ENCODE measurements around the gene FBXO17. TPM values are rescaled to one million over a fixed set of nuclear protein-coding genes. Genes with fewer than 3 reads are reported as not detected.

The FBXO17 gene
- total RNA-seq, 4 donors from 2014 or later: 31.9 to 59.6 (median 54.0) TPM

DNA sequence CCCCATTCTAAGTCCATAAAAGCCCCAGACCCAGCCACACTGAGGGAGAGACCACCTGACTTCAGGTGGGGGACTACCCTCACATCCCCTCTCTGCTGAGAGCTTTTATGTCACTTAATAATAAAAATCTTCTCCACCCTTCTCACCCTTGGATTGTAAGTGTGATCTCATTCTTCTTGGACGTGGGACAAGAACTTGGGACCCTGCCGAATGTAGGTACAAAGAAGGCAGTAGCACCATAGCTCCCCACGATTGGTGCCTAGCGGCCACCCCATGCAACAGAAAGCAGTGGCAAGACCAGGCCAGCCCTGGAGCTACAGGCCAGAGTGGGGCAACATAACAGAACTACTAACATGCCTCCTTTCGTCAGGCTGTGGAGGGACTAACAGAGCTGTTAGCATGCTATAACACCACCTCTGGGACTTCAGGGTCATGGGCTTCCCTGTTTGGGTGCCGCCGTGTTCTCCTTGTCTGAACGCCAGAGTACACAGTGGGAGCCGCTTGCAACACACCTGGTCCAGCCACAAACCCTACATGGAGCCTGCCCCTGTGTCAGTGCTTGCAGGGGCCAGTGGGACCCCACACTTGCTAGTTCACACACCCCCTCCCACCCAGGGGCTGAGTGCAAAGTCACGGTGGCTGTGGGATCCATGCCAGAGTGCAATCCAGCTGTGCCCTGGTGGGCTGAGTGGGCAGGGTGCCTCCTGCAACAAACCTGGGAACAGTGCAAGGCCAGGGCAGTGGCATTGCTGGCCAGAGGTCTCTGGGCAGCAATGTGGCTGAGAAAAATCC is 5.2 kb upstream of the FBXO17 start:
- WGBS, 2 donors: 87 to 91% methylated on average over 9 to 10 of the region's 10 CpGs
- DNase-seq (ENCODE audit: low spot score in 2 of 2): no peak

DNA sequence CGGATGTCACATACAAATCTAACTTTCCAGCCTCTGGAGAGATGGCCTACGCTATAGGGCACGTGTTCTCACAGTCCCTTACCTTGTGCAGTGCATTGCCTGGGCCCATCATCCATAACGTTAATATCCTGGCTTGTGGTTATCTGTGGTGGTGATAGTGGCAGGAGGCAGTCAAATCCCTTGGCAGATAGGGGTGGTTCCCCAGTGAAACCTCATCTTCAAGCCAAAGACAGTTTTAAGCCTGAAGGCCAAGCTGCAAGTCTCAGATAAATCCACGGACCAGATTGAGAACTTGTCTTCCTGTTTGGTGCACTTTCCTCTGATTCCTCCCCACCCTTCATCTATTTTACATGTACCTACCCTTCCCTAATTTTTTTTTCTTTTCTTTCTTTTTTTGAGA is 4.3 kb upstream of the FBXO17 start:
- no peak for DNase-seq (ENCODE audit: low spot score in 2 of 2)
- H3K4me3 ChIP-seq: no peak overlapping the region
- 78 to 89% methylated on average over 5 of the region's 5 CpGs for WGBS, 2 donors
- no peaks in the 10 kb centered on the region for H3K27me3 ChIP-seq
- H3K4me1 ChIP-seq: peaks cover 0 to 12% (median 0%) of the 10 kb centered on the region in 4 donors
- TF ChIP-seq EP300 (IDR thresholded peaks at IDR 0.05) (no peak), POLR2A (IDR thresholded peaks at IDR 0.05) (no peak), CTCF (IDR thresholded peaks at IDR 0.05) (no peak)
- no peaks in the 10 kb centered on the region for H3K36me3 ChIP-seq
- H3K27ac ChIP-seq: no peak overlapping the region
- H3K9me3 ChIP-seq: no peaks in the 10 kb centered on the region

More for the DNA sequence above, 5.2 kb upstream of the FBXO17 start:
- no peaks in the 10 kb centered on the region for H3K27me3 ChIP-seq
- H3K9me3 ChIP-seq: peaks cover 0 to 5% (median 0%) of the 10 kb centered on the region in 4 donors
- no peak overlapping the region for H3K27ac ChIP-seq
- H3K4me3 ChIP-seq: no peak overlapping the region
- no peaks in the 10 kb centered on the region for H3K36me3 ChIP-seq
- TF ChIP-seq POLR2A (IDR thresholded peaks at IDR 0.05) (no peak), EP300 (IDR thresholded peaks at IDR 0.05) (no peak), CTCF (IDR thresholded peaks at IDR 0.05) (no peak)
- peaks cover 0 to 12% (median 0%) of the 10 kb centered on the region in 4 donors for H3K4me1 ChIP-seq

DNA sequence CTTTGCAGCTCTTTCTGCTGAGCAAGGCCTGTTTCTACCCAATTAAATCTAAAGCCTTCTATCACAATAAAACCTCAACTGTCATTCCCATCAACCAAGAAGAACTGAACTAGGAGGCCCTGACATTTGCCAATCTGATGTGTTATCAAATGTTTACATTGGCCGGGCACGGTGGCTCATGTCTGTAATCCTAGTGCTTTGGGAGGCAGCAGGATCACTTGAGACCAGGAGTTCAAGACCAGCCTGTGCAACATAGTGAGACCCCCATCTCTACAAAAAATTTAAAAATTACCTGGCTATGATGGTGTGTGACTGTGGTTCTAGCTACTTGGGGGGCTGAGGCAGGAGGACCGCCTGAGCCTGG is 2.8 kb upstream of the FBXO17 start:
- H3K4me3 ChIP-seq: no peak overlapping the region
- H3K4me1 ChIP-seq: peaks cover 0 to 16% (median 0%) of the 10 kb centered on the region in 4 donors
- 79 to 91% methylated on average over 3 of the region's 3 CpGs for WGBS, 2 donors
- H3K36me3 ChIP-seq: no peaks in the 10 kb centered on the region
- no peaks in the 10 kb centered on the region for H3K9me3 ChIP-seq
- H3K27ac ChIP-seq: no peak overlapping the region
- TF ChIP-seq EP300 (IDR thresholded peaks at IDR 0.05) (no peak), CTCF (IDR thresholded peaks at IDR 0.05) (no peak), POLR2A (IDR thresholded peaks at IDR 0.05) (no peak)
- DNase-seq (ENCODE audit: low spot score in 2 of 2): no peak
- no peaks in the 10 kb centered on the region for H3K27me3 ChIP-seq

DNA sequence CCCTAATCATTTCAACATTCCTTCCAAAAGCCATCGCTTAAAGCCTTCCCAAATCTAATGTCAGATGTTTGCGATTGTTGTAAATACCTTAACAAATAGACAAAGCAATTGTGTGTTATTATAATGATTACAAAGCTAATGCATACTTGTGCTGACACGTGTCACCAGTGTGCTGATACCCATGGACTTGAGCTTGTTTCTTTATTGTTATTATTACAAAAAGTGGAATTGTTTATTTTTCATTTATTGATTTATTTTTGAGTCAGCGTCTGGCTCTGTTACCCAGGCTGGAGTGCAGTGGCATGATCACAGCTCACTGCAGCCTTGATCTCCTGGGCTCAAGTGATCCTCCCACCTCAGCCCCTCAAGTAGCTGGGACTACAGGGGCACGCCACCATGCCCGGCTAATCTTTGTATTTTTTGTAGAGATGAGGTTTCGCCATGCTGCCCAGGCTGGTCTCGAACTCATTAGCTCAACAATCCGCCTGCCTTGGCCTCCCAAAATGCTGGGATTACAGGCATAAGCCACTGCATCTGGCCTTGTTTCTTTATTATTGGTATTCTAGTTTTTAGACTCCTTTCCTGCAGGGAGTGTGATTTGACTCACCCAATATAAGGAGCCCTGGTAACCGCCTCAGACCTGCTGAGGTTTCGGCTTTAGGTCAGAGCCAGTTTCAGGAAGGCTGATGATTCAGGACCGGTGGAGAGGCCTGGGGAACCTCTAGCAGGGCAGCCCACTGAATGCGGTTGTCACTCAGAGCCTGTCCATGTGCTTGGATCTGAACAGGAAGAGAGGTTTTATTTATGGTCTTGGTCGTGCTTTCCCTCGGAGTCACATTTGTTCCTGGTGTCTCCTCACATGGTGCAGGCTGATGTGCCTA is 2.1 kb upstream of the FBXO17 start:
- DNase-seq (ENCODE audit: low spot score in 2 of 2): no peak
- peaks cover 0 to 16% (median 0%) of the 10 kb centered on the region in 4 donors for H3K4me1 ChIP-seq
- H3K36me3 ChIP-seq: no peaks in the 10 kb centered on the region
- H3K27ac ChIP-seq: no peak overlapping the region
- no peak overlapping the region for H3K4me3 ChIP-seq
- no peak for TF ChIP-seq EP300 (IDR thresholded peaks at IDR 0.05)
- no peak for TF ChIP-seq CTCF (IDR thresholded peaks at IDR 0.05)
- TF ChIP-seq POLR2A (IDR thresholded peaks at IDR 0.05): no peak
- no peaks in the 10 kb centered on the region for H3K27me3 ChIP-seq
- WGBS, 2 donors: 82 to 87% methylated on average over 15 of the region's 15 CpGs
- no peaks in the 10 kb centered on the region for H3K9me3 ChIP-seq

- DNase-seq (ENCODE audit: low spot score in 2 of 2): no peak
- no peaks in the 10 kb centered on the region for H3K27me3 ChIP-seq
These were observed 324 bp upstream of the FBXO17 start for GRCh38 chr19:38975861-38976271.

More at GRCh38 chr19:38975861-38976271, 324 bp upstream of the FBXO17 start:
- H3K4me1 ChIP-seq: peaks cover 0 to 16% (median 0%) of the 10 kb centered on the region in 4 donors
- WGBS, 2 donors: 4 to 6% methylated on average over 7 to 16 of the region's 22 CpGs
- peak overlapping the region; percentile 87 to 96 (median 90) for H3K27ac ChIP-seq
- H3K9me3 ChIP-seq: no peaks in the 10 kb centered on the region
- TF ChIP-seq EP300 (IDR thresholded peaks at IDR 0.05) (no peak), POLR2A (IDR thresholded peaks at IDR 0.05) (no peak), CTCF (IDR thresholded peaks at IDR 0.05) (no peak)
- peak overlapping the region; percentile 55 to 76 (median 63) for H3K4me3 ChIP-seq
- no peaks in the 10 kb centered on the region for H3K36me3 ChIP-seq
